Activated CD4-positive, alpha-beta memory T cell treated with anti-CD3 and anti-CD28 coated beads for 36 hours (primary cell): ENCODE measurements around the gene TMEM151A. TPM values are rescaled to one million over a fixed set of nuclear protein-coding genes. Genes with fewer than 3 reads are reported as not detected.

Experiments
- CTCF ChIA-PET: fragments of 350-600 bp; sonication (Branson Sonifier 250); formaldehyde crosslinking; loops from one replicate; lab custom pipeline; 2021; ENCODE audit warnings: antibody characterized with exemption, inconsistent platforms; lab: Charles Lee
- POLR2A ChIA-PET: fragments of 350-600 bp; sonication (Branson Sonifier 250); formaldehyde crosslinking; loops from one replicate; lab custom pipeline; 2021; ENCODE audit warnings: antibody characterized with exemption; lab: Charles Lee
- DNase-seq: peaks from one replicate; pipeline ENCODE4 v3.0.0-alpha.2; 2020
- H3K27ac Mint-ChIP-seq: one replicate; pipeline ENCODE4 v1.8.0; 2021; ENCODE audit warnings: mixed read lengths
- H3K27me3 Mint-ChIP-seq: one replicate; pipeline ENCODE4 v1.8.0; 2021; ENCODE audit warnings: mixed read lengths
- H3K36me3 Mint-ChIP-seq: one replicate; pipeline ENCODE4 v1.8.0; 2021; ENCODE audit warnings: mixed read lengths
- H3K4me1 Mint-ChIP-seq: one replicate; pipeline ENCODE4 v1.8.0; 2021; ENCODE audit warnings: low read depth, mixed read lengths
- H3K4me3 Mint-ChIP-seq: one replicate; pipeline ENCODE4 v1.8.0; 2021; ENCODE audit warnings: mild to moderate bottlenecking, mixed read lengths
- H3K9me3 Mint-ChIP-seq: one replicate; pipeline ENCODE4 v1.8.0; 2021; ENCODE audit warnings: mixed read lengths
- intact Hi-C: fragments of 100-400 bp; cut with micrococcal nuclease; formaldehyde crosslinking; loops from one replicate; pipeline ENCODE4 v1.15.1; 2023
- total RNA-seq, 2 experiments: library from RNA; stranded (reverse); gene quantifications; one replicate each; pipeline ENCODE4 v1.2.3, GENCODE V29; 2021

Gene TMEM151A
- total RNA-seq, 2 experiments from 2014 or later: not detected

GRCh38 chr11:66328031-66328301 is 36.3 kb downstream of the TMEM151A start:
- Mint-ChIP-seq H3K36me3 (no peaks in the 10 kb centered on the region), H3K4me1 (peaks cover 27% of the 10 kb centered on the region), H3K27ac (no peak overlapping the region), H3K27me3 (no peaks in the 10 kb centered on the region), H3K4me3 (no peak overlapping the region), H3K9me3 (no peaks in the 10 kb centered on the region)
- DNase-seq: peak; percentile 41
- POLR2A ChIA-PET: no interaction called here
- CTCF ChIA-PET: no interaction called here
- intact Hi-C loops: loop anchor here (1.0 kb wide), 1 partner anchor 16 kb away; no protein-coding TSS in a partner anchor

- Mint-ChIP-seq H3K27ac (peak overlapping the region; percentile 40), H3K4me3 (no peak overlapping the region), H3K4me1 (peaks cover 27% of the 10 kb centered on the region), H3K36me3 (no peaks in the 10 kb centered on the region), H3K9me3 (no peaks in the 10 kb centered on the region), H3K27me3 (no peaks in the 10 kb centered on the region)
- DNase-seq: peak; percentile 90
- ChIA-PET POLR2A (interaction anchor here (0.6 to 0.9 kb wide), 2 partner anchors 23 to 40 kb away, joined by 3 read pairs; no protein-coding TSS in a partner anchor), CTCF (interaction anchor here (0.8 to 1.2 kb wide), 3 partner anchors 13 to 60 kb away, joined by 3 to 29 read pairs (median 3); no protein-coding TSS in a partner anchor)
- intact Hi-C loops: loop anchor here (1.0 kb wide), 1 partner anchor 16 kb away; no protein-coding TSS in a partner anchor
These were observed 36.8 kb downstream of the TMEM151A start for GRCh38 chr11:66328302-66329144.

GRCh38 chr11:66329165-66329673 is 37.5 kb downstream of the TMEM151A start:
- DNase-seq: no peak
- Mint-ChIP-seq H3K4me1 (peaks cover 27% of the 10 kb centered on the region), H3K27ac (no peak overlapping the region), H3K4me3 (no peak overlapping the region), H3K36me3 (no peaks in the 10 kb centered on the region), H3K9me3 (no peaks in the 10 kb centered on the region), H3K27me3 (no peaks in the 10 kb centered on the region)
- ChIA-PET POLR2A (interaction anchor here (0.9 kb wide), 1 partner anchor 41 kb away, joined by 3 read pairs; no protein-coding TSS in a partner anchor), CTCF (interaction anchor here (0.8 to 1.2 kb wide), 4 partner anchors 14 to 59 kb away, joined by 3 to 29 read pairs (median 3); no protein-coding TSS in a partner anchor)
- intact Hi-C loops: no loop called here

GRCh38 chr11:66330931-66331330 is 39.2 kb downstream of the TMEM151A start:
- ChIA-PET CTCF (interaction anchor here (0.6 to 2.5 kb wide), 4 partner anchors 18 to 48 kb away, joined by 3 to 9 read pairs (median 4); no protein-coding TSS in a partner anchor), POLR2A (no interaction called here)
- no peaks in the 10 kb centered on the region for H3K27me3 Mint-ChIP-seq
- H3K36me3 Mint-ChIP-seq: no peaks in the 10 kb centered on the region
- H3K27ac Mint-ChIP-seq: no peak overlapping the region
- no peak overlapping the region for H3K4me3 Mint-ChIP-seq
- H3K4me1 Mint-ChIP-seq: peaks cover 28% of the 10 kb centered on the region
- no peaks in the 10 kb centered on the region for H3K9me3 Mint-ChIP-seq
- intact Hi-C loops: no loop called here
- no peak for DNase-seq

GRCh38 chr11:66331542-66332370 is 40.1 kb downstream of the TMEM151A start:
- peaks cover 29% of the 10 kb centered on the region for H3K4me1 Mint-ChIP-seq
- CTCF ChIA-PET: interaction anchor here (0.6 to 2.5 kb wide), 3 partner anchors 19 to 49 kb away, joined by 3 to 9 read pairs (median 3); no protein-coding TSS in a partner anchor
- no peak overlapping the region for H3K4me3 Mint-ChIP-seq
- POLR2A ChIA-PET: interaction anchor here (1.2 kb wide), 1 partner anchor 19 kb away, joined by 3 read pairs; no protein-coding TSS in a partner anchor
- DNase-seq: no peak
- peaks cover under 1% of the 10 kb centered on the region for H3K36me3 Mint-ChIP-seq
- no peaks in the 10 kb centered on the region for H3K27me3 Mint-ChIP-seq
- intact Hi-C loops: no loop called here
- H3K27ac Mint-ChIP-seq: no peak overlapping the region
- no peaks in the 10 kb centered on the region for H3K9me3 Mint-ChIP-seq

- POLR2A ChIA-PET: interaction anchor here (1.0 to 1.2 kb wide), 2 partner anchors 16 to 20 kb away, joined by 3 read pairs; no protein-coding TSS in a partner anchor
- DNase-seq: no peak
- peaks cover 7% of the 10 kb centered on the region for H3K36me3 Mint-ChIP-seq
- CTCF ChIA-PET: interaction anchor here (2.5 kb wide), 1 partner anchor 20 kb away, joined by 9 read pairs; no protein-coding TSS in a partner anchor
- peaks cover 31% of the 10 kb centered on the region for H3K4me1 Mint-ChIP-seq
- intact Hi-C loops: no loop called here
- no peak overlapping the region for H3K4me3 Mint-ChIP-seq
- no peaks in the 10 kb centered on the region for H3K27me3 Mint-ChIP-seq
- no peak overlapping the region for H3K27ac Mint-ChIP-seq
- H3K9me3 Mint-ChIP-seq: no peaks in the 10 kb centered on the region
These were observed 40.9 kb downstream of the TMEM151A start for GRCh38 chr11:66332371-66333219.

- H3K36me3 Mint-ChIP-seq: peaks cover 7% of the 10 kb centered on the region
- POLR2A ChIA-PET: interaction anchor here (1.0 to 1.2 kb wide), 2 partner anchors 15 to 21 kb away, joined by 3 read pairs; no protein-coding TSS in a partner anchor
- H3K27ac Mint-ChIP-seq: no peak overlapping the region
- no peak overlapping the region for H3K4me3 Mint-ChIP-seq
- no peaks in the 10 kb centered on the region for H3K9me3 Mint-ChIP-seq
- intact Hi-C loops: no loop called here
- DNase-seq: no peak
- CTCF ChIA-PET: interaction anchor here (2.4 to 2.5 kb wide), 2 partner anchors 20 to 53 kb away, joined by 6 to 9 read pairs; no protein-coding TSS in a partner anchor
- H3K4me1 Mint-ChIP-seq: peaks cover 25% of the 10 kb centered on the region
- H3K27me3 Mint-ChIP-seq: no peaks in the 10 kb centered on the region
These were observed 41.7 kb downstream of the TMEM151A start for GRCh38 chr11:66333220-66333877.

- no peak for DNase-seq
- intact Hi-C loops: no loop called here
- CTCF ChIA-PET: interaction anchor here (1.0 to 3.1 kb wide), 7 partner anchors 13 to 112 kb away, joined by 3 to 30 read pairs (median 5); partner anchors contain the start of gene MRPL11
These were observed 42.4 kb downstream of the TMEM151A start for GRCh38 chr11:66333896-66334604.

GRCh38 chr11:66334605-66335442 is 43.1 kb downstream of the TMEM151A start:
- ChIA-PET POLR2A (no interaction called here), CTCF (interaction anchor here (0.8 to 3.1 kb wide), 8 partner anchors 13 to 112 kb away, joined by 3 to 30 read pairs (median 4); partner anchors contain the start of gene MRPL11)
- DNase-seq: no peak
- Mint-ChIP-seq H3K27me3 (no peaks in the 10 kb centered on the region), H3K4me1 (peaks cover 21% of the 10 kb centered on the region), H3K4me3 (no peak overlapping the region), H3K36me3 (peaks cover 9% of the 10 kb centered on the region), H3K27ac (no peak overlapping the region), H3K9me3 (no peaks in the 10 kb centered on the region)
- intact Hi-C loops: no loop called here

More at GRCh38 chr11:66333896-66334604, 42.4 kb downstream of the TMEM151A start:
- Mint-ChIP-seq H3K27me3 (no peaks in the 10 kb centered on the region), H3K36me3 (peaks cover 7% of the 10 kb centered on the region), H3K4me1 (peaks cover 21% of the 10 kb centered on the region), H3K27ac (no peak overlapping the region), H3K4me3 (no peak overlapping the region), H3K9me3 (no peaks in the 10 kb centered on the region)
- POLR2A ChIA-PET: interaction anchor here (1.0 kb wide), 1 partner anchor 14 kb away, joined by 3 read pairs; no protein-coding TSS in a partner anchor
